ENCODE measurements around the gene STAT4.

Gene STAT4

GRCh38 chr2:191003405-191004309 lies 147.1 kb downstream of the STAT4 start:
- TF ChIP-seq, protein P1, sequence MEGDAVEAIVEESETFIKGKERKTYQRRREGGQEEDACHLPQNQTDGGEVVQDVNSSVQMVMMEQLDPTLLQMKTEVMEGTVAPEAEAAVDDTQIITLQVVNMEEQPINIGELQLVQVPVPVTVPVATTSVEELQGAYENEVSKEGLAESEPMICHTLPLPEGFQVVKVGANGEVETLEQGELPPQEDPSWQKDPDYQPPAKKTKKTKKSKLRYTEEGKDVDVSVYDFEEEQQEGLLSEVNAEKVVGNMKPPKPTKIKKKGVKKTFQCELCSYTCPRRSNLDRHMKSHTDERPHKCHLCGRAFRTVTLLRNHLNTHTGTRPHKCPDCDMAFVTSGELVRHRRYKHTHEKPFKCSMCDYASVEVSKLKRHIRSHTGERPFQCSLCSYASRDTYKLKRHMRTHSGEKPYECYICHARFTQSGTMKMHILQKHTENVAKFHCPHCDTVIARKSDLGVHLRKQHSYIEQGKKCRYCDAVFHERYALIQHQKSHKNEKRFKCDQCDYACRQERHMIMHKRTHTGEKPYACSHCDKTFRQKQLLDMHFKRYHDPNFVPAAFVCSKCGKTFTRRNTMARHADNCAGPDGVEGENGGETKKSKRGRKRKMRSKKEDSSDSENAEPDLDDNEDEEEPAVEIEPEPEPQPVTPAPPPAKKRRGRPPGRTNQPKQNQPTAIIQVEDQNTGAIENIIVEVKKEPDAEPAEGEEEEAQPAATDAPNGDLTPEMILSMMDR (IDR thresholded peaks at IDR 0.05; ENCODE audit: insufficient read depth, low read depth, low read length, missing control alignments): no peak

DNA sequence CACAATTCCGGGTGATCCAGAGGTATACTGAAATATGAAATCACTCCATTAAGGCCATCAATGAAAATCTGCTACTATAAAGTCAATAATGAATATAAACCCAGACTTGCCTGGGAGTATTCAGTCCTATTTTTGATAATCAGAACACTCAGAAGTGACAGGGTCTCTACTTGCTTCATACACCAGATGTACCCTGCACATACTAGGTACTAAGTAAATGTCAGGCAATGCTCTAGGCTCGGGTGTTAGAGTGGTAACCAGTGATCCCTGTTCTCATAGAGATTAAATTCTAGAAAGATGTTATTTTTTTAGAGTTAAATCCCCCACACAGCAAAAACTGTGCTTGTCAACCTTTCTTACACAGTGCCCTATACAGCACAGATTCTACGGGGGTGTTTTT lies 149.2 kb downstream of the STAT4 start:
- TF ChIP-seq, protein P1 (IDR thresholded peaks at IDR 0.05; ENCODE audit: insufficient read depth, low read depth, low read length, missing control alignments): no peak
- H3K4me3 ChIP-seq (ENCODE audit: low read depth, low read length): no peak overlapping the region
- DNase-seq (ENCODE audit: low read depth): no peak

More at GRCh38 chr2:191003405-191004309, 147.1 kb downstream of the STAT4 start:
- no peak overlapping the region for H3K4me3 ChIP-seq (ENCODE audit: low read depth, low read length)
- no peak for DNase-seq (ENCODE audit: low read depth)

- TF ChIP-seq, protein P1 (IDR thresholded peaks at IDR 0.05; ENCODE audit: insufficient read depth, low read depth, low read length, missing control alignments): no peak
- no peak for DNase-seq (ENCODE audit: low read depth)
- H3K4me3 ChIP-seq (ENCODE audit: low read depth, low read length): no peak overlapping the region
Observed at GRCh38 chr2:191001032-191001431, 149.8 kb downstream of the STAT4 start.

DNA sequence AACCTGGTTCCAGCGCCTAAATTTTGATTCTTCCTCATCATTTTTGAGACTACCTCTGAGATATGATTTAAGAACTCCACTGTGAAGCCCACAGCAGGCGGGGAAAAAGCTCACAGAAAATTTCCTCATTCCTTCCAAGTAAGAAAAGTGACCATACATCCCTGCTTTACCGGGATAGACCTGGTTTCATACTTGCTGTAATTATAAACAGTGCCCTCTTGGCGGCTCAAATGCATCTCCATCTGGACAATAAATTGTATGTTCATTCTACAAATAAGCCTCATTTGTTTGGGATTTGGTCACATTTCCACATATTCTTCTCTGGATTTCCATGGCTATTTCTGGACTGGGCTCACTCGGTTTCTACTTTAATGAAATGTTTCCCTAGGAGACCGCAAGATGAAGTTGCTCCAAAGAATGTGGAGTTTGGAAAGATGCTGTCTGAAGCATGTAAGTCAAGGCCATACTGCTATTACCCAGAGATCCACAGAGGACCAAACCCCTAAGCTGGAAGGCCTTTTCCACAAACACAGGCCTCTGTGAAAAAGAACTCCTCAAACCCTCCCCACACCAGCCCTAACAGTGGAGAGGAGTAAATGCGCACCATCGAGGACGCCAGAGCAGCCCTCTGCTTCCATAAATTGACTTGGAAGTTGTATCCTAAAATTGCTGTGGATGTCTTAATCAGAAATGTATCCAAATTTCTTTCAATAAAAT lies 150.7 kb downstream of the STAT4 start:
- TF ChIP-seq, protein P1 (IDR thresholded peaks at IDR 0.05; ENCODE audit: insufficient read depth, low read depth, low read length, missing control alignments): no peak
- DNase-seq (ENCODE audit: low read depth): no peak
- H3K4me3 ChIP-seq (ENCODE audit: low read depth, low read length): no peak overlapping the region

GRCh38 chr2:190999058-190999457 lies 151.7 kb downstream of the STAT4 start:
- no peak overlapping the region for H3K4me3 ChIP-seq (ENCODE audit: low read depth, low read length)
- TF ChIP-seq, protein P1 (IDR thresholded peaks at IDR 0.05; ENCODE audit: insufficient read depth, low read depth, low read length, missing control alignments): no peak
- no peak for DNase-seq (ENCODE audit: low read depth)

GRCh38 chr2:190997526-190998113 lies 153.2 kb downstream of the STAT4 start:
- no peak for DNase-seq (ENCODE audit: low read depth)
- no peak overlapping the region for H3K4me3 ChIP-seq (ENCODE audit: low read depth, low read length)
- TF ChIP-seq, protein P1 (IDR thresholded peaks at IDR 0.05; ENCODE audit: insufficient read depth, low read depth, low read length, missing control alignments): no peak
